ENCODE results near the gene PRDM8. TPM values are rescaled to one million over a fixed set of nuclear protein-coding genes. Genes with fewer than 3 reads are reported as not detected.

The PRDM8 gene
- total RNA-seq, 1 donor from 2014 or later: 0.07 TPM

GRCh38 chr4:80192252-80192866, 4.9 kb upstream of the PRDM8 start:
- TF ChIP-seq, protein P1, sequence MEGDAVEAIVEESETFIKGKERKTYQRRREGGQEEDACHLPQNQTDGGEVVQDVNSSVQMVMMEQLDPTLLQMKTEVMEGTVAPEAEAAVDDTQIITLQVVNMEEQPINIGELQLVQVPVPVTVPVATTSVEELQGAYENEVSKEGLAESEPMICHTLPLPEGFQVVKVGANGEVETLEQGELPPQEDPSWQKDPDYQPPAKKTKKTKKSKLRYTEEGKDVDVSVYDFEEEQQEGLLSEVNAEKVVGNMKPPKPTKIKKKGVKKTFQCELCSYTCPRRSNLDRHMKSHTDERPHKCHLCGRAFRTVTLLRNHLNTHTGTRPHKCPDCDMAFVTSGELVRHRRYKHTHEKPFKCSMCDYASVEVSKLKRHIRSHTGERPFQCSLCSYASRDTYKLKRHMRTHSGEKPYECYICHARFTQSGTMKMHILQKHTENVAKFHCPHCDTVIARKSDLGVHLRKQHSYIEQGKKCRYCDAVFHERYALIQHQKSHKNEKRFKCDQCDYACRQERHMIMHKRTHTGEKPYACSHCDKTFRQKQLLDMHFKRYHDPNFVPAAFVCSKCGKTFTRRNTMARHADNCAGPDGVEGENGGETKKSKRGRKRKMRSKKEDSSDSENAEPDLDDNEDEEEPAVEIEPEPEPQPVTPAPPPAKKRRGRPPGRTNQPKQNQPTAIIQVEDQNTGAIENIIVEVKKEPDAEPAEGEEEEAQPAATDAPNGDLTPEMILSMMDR (IDR thresholded peaks at IDR 0.05): no peak

GRCh38 chr4:80192937-80193336, 4.4 kb upstream of the PRDM8 start:
- TF ChIP-seq, protein P1 (IDR thresholded peaks at IDR 0.05): no peak
- Mint-ChIP-seq H3K4me3 (ENCODE audit: unreplicated experiment) (no peak overlapping the region), H3K36me3 (ENCODE audit: low read depth) (peaks cover 4% of the 10 kb centered on the region), H3K4me1 (ENCODE audit: low read depth) (peaks cover 24% of the 10 kb centered on the region), H3K9me3 (ENCODE audit: low read depth) (no peaks in the 10 kb centered on the region), H3K27me3 (ENCODE audit: low read depth) (peaks cover 96% of the 10 kb centered on the region), H3K27ac (ENCODE audit: unreplicated experiment) (no peak overlapping the region)
- no peak for DNase-seq (ENCODE audit: low spot score)

More at GRCh38 chr4:80192252-80192866, 4.9 kb upstream of the PRDM8 start:
- Mint-ChIP-seq H3K4me3 (ENCODE audit: unreplicated experiment) (no peak overlapping the region), H3K27ac (ENCODE audit: unreplicated experiment) (no peak overlapping the region), H3K4me1 (ENCODE audit: low read depth) (peaks cover 18% of the 10 kb centered on the region), H3K36me3 (ENCODE audit: low read depth) (peaks cover 4% of the 10 kb centered on the region), H3K27me3 (ENCODE audit: low read depth) (peaks cover 96% of the 10 kb centered on the region), H3K9me3 (ENCODE audit: low read depth) (no peaks in the 10 kb centered on the region)
- DNase-seq (ENCODE audit: low spot score): no peak

DNA sequence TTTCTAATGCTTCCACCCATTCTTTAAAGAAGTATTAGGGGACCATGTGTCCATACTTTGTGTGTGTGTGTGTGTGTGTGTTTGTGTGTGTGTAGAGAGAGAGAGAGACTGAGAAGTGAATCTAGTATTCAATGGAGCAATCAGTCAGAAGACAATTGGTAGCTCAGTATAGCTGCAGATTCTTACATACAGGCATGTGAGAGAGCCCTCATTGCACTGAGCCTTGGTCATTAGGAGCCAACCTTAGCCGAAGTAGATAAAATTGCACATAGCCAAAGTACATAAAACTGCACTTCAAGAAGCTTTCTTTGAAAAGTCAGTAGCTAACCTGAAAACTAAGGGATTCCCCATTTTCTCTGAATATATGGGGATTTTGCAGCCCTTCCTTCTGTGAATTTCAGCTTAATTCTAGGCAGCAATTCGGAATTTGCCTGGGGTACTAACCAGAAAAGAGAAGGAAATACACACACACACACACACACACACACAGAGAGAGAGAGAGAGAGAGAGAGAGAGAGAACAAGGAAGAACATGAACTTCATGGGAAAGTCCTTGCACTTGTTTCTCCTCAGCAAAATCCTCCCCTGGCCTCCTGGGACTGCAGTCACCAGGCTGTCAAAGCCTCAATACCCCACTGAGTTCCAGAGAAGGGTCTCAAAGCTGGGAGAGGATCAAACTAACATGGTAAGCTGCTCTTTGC, 1.7 kb upstream of the PRDM8 start:
- Mint-ChIP-seq H3K27ac (ENCODE audit: unreplicated experiment) (no peak overlapping the region), H3K4me1 (ENCODE audit: low read depth) (peaks cover 19% of the 10 kb centered on the region), H3K27me3 (ENCODE audit: low read depth) (peaks cover 92% of the 10 kb centered on the region), H3K4me3 (ENCODE audit: unreplicated experiment) (no peak overlapping the region), H3K36me3 (ENCODE audit: low read depth) (peaks cover 2% of the 10 kb centered on the region), H3K9me3 (ENCODE audit: low read depth) (no peaks in the 10 kb centered on the region)
- TF ChIP-seq, protein P1 (IDR thresholded peaks at IDR 0.05): no peak
- no peak for DNase-seq (ENCODE audit: low spot score)

GRCh38 chr4:80196259-80196921, 913 bp upstream of the PRDM8 start:
- Mint-ChIP-seq H3K4me1 (ENCODE audit: low read depth) (peaks cover 23% of the 10 kb centered on the region), H3K4me3 (ENCODE audit: unreplicated experiment) (no peak overlapping the region), H3K27me3 (ENCODE audit: low read depth) (peaks cover 92% of the 10 kb centered on the region), H3K36me3 (ENCODE audit: low read depth) (no peaks in the 10 kb centered on the region), H3K27ac (ENCODE audit: unreplicated experiment) (no peak overlapping the region), H3K9me3 (ENCODE audit: low read depth) (no peaks in the 10 kb centered on the region)
- TF ChIP-seq, protein P1 (IDR thresholded peaks at IDR 0.05): no peak
- DNase-seq (ENCODE audit: low spot score): no peak

GRCh38 chr4:80197601-80198440, 518 bp downstream of the PRDM8 start:
- Mint-ChIP-seq H3K27ac (ENCODE audit: unreplicated experiment) (no peak overlapping the region), H3K27me3 (ENCODE audit: low read depth) (peaks cover 83% of the 10 kb centered on the region), H3K36me3 (ENCODE audit: low read depth) (no peaks in the 10 kb centered on the region), H3K4me1 (ENCODE audit: low read depth) (peaks cover 26% of the 10 kb centered on the region), H3K4me3 (ENCODE audit: unreplicated experiment) (peak overlapping the region; percentile 57), H3K9me3 (ENCODE audit: low read depth) (no peaks in the 10 kb centered on the region)
- TF ChIP-seq, protein P1 (IDR thresholded peaks at IDR 0.05): no peak
- DNase-seq (ENCODE audit: low spot score): no peak

Measured in chondrocyte (in vitro differentiated cells).